Heart right ventricle (tissue), 16 donors: ENCODE measurements around the gene ITGA2B. TPM values are rescaled to one million over a fixed set of nuclear protein-coding genes. Genes with fewer than 3 reads are reported as not detected.

Experiments used
- ATAC-seq, 8 donors: fragments of 200-7000 bp; cut with Tn5 transposase; one replicate each; pipeline ENCODE4 v1.9.1; 2020; ENCODE audit warnings: mild to moderate bottlenecking in 8 of 8, moderate library complexity in 8 of 8, moderate number of reproducible peaks in 1 of 8
- DNase-seq, 2 donors: peaks; one replicate each; pipeline ENCODE4 v3.0.0-alpha.2; 2020
- H3K27ac ChIP-seq, 10 donors: fragments of 200-600 bp; sonication (generic) in 2 of 10; one replicate each; pipeline versions ENCODE4 v1.5.0 to v1.8.0; 2020 to 2022; ENCODE audit warnings: mild to moderate bottlenecking in 3 of 10
- H3K27me3 ChIP-seq, 7 donors: fragments of 200-600 bp; one replicate each; pipeline ENCODE4 v1.8.0; 2021 to 2022; ENCODE audit warnings: mild to moderate bottlenecking in 2 of 7
- H3K36me3 ChIP-seq, 9 donors: fragments of 200-600 bp; sonication (generic) in 1 of 9; one replicate each; pipeline versions ENCODE4 v1.5.0 to v1.8.0; 2020 to 2022; ENCODE audit warnings: mild to moderate bottlenecking in 2 of 9
- H3K4me1 ChIP-seq, 9 donors: fragments of 200-600 bp; sonication (generic) in 1 of 9; one replicate each; pipeline versions ENCODE4 v1.5.0 to v1.8.0; 2020 to 2022; ENCODE audit warnings: mild to moderate bottlenecking in 4 of 9
- H3K4me3 ChIP-seq, 10 donors: fragments of 200-600 bp; sonication (generic) in 2 of 10; one replicate each; pipeline versions ENCODE4 v1.5.0 to v1.8.0; 2020 to 2022; ENCODE audit warnings: mild to moderate bottlenecking in 7 of 10, moderate library complexity in 2 of 10
- H3K9me3 ChIP-seq, 11 donors: fragments of 200-600 bp in 10 of 11; sonication (generic) in 2 of 11; one replicate each; pipeline versions ENCODE4 v1.5.0 to v1.8.0; 2013 to 2022; ENCODE audit warnings: mild to moderate bottlenecking in 2 of 11, control low read depth in 1 of 11, moderate library complexity in 1 of 11
- CTCF ChIP-seq, 9 donors: fragments of 200-600 bp; sonication (generic) in 2 of 9; IDR thresholded peaks; one replicate each; pipeline versions ENCODE4 v1.5.0 to v1.8.0; 2021 to 2022; ENCODE audit warnings: antibody characterized with exemption in 9 of 9, mild to moderate bottlenecking in 5 of 9, moderate library complexity in 1 of 9
- WGBS, 2 donors: extraction: QIAGEN DNeasy Blood & Tissue Kit; methylation state at CpG; one replicate each; pipeline ENCODE4 v1.1.7; 2013; ENCODE audit warnings: inconsistent platforms in 1 of 2; 5-methylcytosine and 5-hydroxymethylcytosine counted together
- intact Hi-C, 10 donors: fragments of 100-400 bp; cut with DNase I; formaldehyde crosslinking; loops; one replicate each; pipeline versions ENCODE4 v1.11.1 to v1.14.2; 2022
- long read RNA-seq, 3 donors: library from polyadenylated mRNA; unstranded; transcript quantifications; one replicate each; pipeline ENCODE4 v2.0.0, GENCODE V29; 2020 to 2021
- polyA plus RNA-seq, 2 donors: library from polyadenylated mRNA; stranded (reverse); fragments of 200-250 nt; gene quantifications; one replicate each; pipeline ENCODE4 v1.2.3, GENCODE V29; 2013
- total RNA-seq, 10 donors: library from RNA; stranded (reverse); fragmentation: NEBNext Ultra II Directional in 3 of 10; extraction: Animal tissue kit (Norgen Biotek cat#: 25700) in 3 of 10; gene quantifications; one replicate each; pipeline versions ENCODE4 v1.2.1 to v1.2.4, GENCODE V29; 2021 to 2023
- donor health status: Arrhythmogenic right ventricular cardiomyopathy.
- donor health status: ischemic (EF 13 %, LVEDD 7.1; RV severe dilation, severe dysfunction).
- donor health status: healthy with polysubstance abuse.
- donor health status: DM: no; HTN: yes; CAD: no.
- donor health status: DM: no; HTN: no; CAD: no.
- donor health status: ischemic (EF 25% LVEDD 6.9; RV normal size, moderate dysfunction).
- donor health status: ischemic (EF 25% LVEDD 5.7; RV mildly dilated, moderate dysfunction).
- donor health status: healthy.
- donor health status: DM: yes; HTN: yes; CAD: no.
- donor health status: Ischemic cardiomyopathy.
- donor health status: ischemic (EF 35%, LVEDD 5.7; RV mildly dilated, moderate dysfunction).
- donor health status: nonischemic (EF 11% LVEDD 7.7; RV severe dilation, severe dysfunction).
- donor health status: DM: yes; HTN: yes; CAD: no.
- donor health status: PGD.
- donor health status: ischemic (EF 29% LVEDD 5.4; RV normal size, mild dysfunction).
- donor health status: nonischemic (EF 23%, LVEDD 6.1; RV moderate dilation, normal function).

The ITGA2B gene
- 1 to 10 TPM in 1 of 10 donors, under 1 TPM in 8, not detected in 1; 0.18 to 1.2 (median 0.62) TPM for total RNA-seq
- 1 to 10 TPM in 1 of 2 donors, under 1 TPM in 1; 0.30 to 1.2 TPM for polyA plus RNA-seq
- long read RNA-seq, donor 1, partial matches to known transcripts = 0 of 1 reads
- long read RNA-seq, donor 1, other reads (novel, unspliced or antisense) = 1 of 1 reads
- long read RNA-seq, donor 2, partial matches to known transcripts = 0 of 2 reads
- long read RNA-seq, donor 2, other reads (novel, unspliced or antisense) = 2 of 2 reads
- long read RNA-seq, donor 3 = 0 reads

- ATAC-seq (no peak), DNase-seq (no peak)
- H3K27ac ChIP-seq = no peak within 1 kb of the TSS
- H3K36me3 ChIP-seq = no peaks in the 10 kb centered on the region
- WGBS, 2 donors = 28 to 53% methylated on average over 1 of the region's 1 CpG
- H3K9me3 ChIP-seq = no peaks in the 10 kb centered on the region
- no peak within 1 kb of the TSS for H3K4me3 ChIP-seq
- TF ChIP-seq CTCF (IDR thresholded peaks at IDR 0.05) = no peak
- peaks cover 0 to 21% (median 9%) of the 10 kb centered on the region in 7 donors for H3K27me3 ChIP-seq
- H3K4me1 ChIP-seq = peaks cover 0 to 25% (median 18%) of the 10 kb centered on the region in 9 donors
- intact Hi-C loops = loop anchor here in 2 of 10 donors (5.0 to 10.0 kb wide), 2 partner anchors 88 to 116 kb away; partner anchors contain the start of gene GPATCH8 (in 1 of the 2)
These were observed at the start of gene ITGA2B for GRCh38 chr17:44389281-44389680. Gene ITGA2B (minus strand): TSS chr17:44389649. CDS start chr17:44389473, 176 bp downstream.

GRCh38 chr17:44439168-44439567, 49.7 kb upstream of the ITGA2B start:
- TF ChIP-seq CTCF (IDR thresholded peaks at IDR 0.05) = no peak
- H3K4me3 ChIP-seq = no peak overlapping the region
- intact Hi-C loops = no loop called here
- peaks cover 0 to 22% (median 18%) of the 10 kb centered on the region in 9 donors for H3K4me1 ChIP-seq
- H3K9me3 ChIP-seq = no peaks in the 10 kb centered on the region
- H3K27me3 ChIP-seq = no peaks in the 10 kb centered on the region
- H3K36me3 ChIP-seq = peaks cover 0 to 26% (median 12%) of the 10 kb centered on the region in 9 donors
- peak overlapping the region in 3 of 10 donors; percentile 25 to 44 (median 35) for H3K27ac ChIP-seq
- no peak for DNase-seq
- ATAC-seq = peak in 1 of 8 donors; percentile 27
- 43 to 47% methylated on average over 3 of the region's 3 CpGs for WGBS, 2 donors

GRCh38 chr17:44438636-44439035, 49.2 kb upstream of the ITGA2B start:
- ATAC-seq = peak in 6 of 8 donors; percentile 57 to 98 (median 64)
- 34 to 36% methylated on average over 2 of the region's 2 CpGs for WGBS, 2 donors
- H3K36me3 ChIP-seq = peaks cover 0 to 31% (median 17%) of the 10 kb centered on the region in 9 donors
- peak in 1 of 2 donors; percentile 5 for DNase-seq
- peaks cover 0 to 22% (median 18%) of the 10 kb centered on the region in 9 donors for H3K4me1 ChIP-seq
- intact Hi-C loops = no loop called here
- H3K27ac ChIP-seq = peak overlapping the region in 3 of 10 donors; percentile 25 to 44 (median 35)
- TF ChIP-seq CTCF (IDR thresholded peaks at IDR 0.05) = no peak
- H3K9me3 ChIP-seq = no peaks in the 10 kb centered on the region
- H3K27me3 ChIP-seq = no peaks in the 10 kb centered on the region
- H3K4me3 ChIP-seq = no peak overlapping the region

GRCh38 chr17:44436336-44436735, 46.9 kb upstream of the ITGA2B start:
- H3K4me3 ChIP-seq = no peak overlapping the region
- no peak for ATAC-seq
- intact Hi-C loops = no loop called here
- WGBS, 2 donors = 89 to 97% methylated on average over 2 of the region's 2 CpGs
- H3K36me3 ChIP-seq = peaks cover 0 to 54% (median 26%) of the 10 kb centered on the region in 9 donors
- no peak overlapping the region for H3K27ac ChIP-seq
- DNase-seq = no peak
- H3K4me1 ChIP-seq = peaks cover 0 to 22% (median 18%) of the 10 kb centered on the region in 9 donors
- no peaks in the 10 kb centered on the region for H3K9me3 ChIP-seq
- TF ChIP-seq CTCF (IDR thresholded peaks at IDR 0.05) = no peak
- no peaks in the 10 kb centered on the region for H3K27me3 ChIP-seq
